GM18873 (cell line): Measurements from ENCODE around the gene PPP1R12B.
"Not testable (repeated sequence)": the region's sequence is repeated elsewhere in the genome, so short reads cannot be mapped to it uniquely, and the experiment has no call there.

Experiments used
- ATAC-seq: cut with Tn5 transposase; IDR thresholded peaks from one replicate; pipeline ENCODE4 v1.9.1; 2021; ENCODE audit warnings: mild to moderate bottlenecking, moderate library complexity, moderate number of reproducible peaks; ENCODE audit not compliant: unreplicated experiment, low FRiP score

Gene PPP1R12B

DNA sequence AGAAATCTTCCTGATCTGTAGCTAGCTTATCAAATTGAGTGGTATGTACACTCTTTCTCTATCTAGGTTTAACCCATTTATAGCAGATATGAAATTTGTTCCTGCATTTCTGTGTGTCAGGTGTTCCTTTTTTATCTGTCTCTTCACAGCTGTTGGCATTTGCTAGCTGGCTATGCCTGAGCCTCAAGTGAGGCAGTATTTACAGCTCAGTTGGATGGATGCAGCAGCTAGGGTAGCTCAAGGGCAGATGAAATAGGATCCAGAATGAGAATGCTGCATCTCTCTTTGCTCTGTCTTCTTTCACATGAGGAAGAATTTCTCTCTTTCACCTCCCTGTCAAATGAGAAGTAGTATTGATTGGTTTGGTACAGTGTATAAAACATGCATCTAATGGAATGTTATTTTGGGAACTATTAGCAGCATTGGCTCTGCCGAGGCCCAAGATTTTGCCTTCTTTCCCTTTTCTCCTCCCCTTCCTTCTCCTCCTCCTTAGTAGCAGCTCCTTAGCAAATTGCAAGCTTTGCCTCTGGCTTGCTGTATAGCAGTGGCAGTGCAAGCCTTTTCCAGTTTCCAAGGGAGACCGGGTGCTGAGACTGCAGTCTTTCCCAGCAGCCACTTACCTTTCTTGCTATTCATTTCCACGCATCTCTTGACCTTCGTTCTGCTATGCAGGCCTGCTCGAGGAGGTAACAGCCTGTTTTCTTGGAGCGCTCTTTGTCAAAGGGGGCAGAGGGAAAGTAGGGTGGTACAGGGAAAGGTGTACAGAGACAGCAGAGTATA, 125.0 kb downstream of the PPP1R12B start:
- not testable (repeated sequence) for ATAC-seq

DNA sequence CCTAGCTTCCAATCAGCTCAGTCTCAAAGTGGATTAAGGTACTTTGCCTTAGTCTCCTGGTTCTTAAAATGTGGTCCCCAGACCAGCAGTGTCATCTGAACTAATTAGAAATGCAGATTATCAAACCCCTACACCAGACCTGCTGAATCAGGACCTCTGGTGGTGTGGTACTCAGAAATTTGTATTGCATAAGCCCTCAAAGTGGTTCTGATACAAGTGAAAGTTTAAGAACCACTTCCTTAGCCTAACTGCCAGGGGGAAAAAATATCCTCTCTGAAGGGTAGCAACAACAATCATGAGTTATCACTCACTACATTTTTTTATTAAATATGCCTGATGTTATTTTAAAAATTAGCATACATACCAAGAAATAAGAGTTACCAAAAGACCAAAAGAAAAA, 131.2 kb downstream of the PPP1R12B start:
- not testable (repeated sequence) for ATAC-seq

DNA sequence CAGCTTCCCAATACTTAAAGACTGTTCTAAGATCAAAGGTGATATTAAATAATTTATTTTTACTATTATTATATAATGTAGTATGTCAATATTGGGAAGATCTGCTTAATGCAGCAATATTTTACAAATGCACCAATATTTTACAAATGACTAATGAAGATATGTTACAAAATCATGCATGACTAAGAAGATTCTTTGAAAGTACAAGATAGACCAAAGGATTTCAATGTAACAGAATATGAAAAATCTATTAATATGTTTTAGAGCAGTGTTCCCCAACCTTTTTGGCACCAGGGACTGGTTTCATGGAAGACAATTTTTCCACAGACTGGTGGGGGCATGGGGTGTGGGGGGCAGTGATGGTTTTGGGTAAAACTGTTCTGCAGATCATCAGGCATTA, 132.1 kb downstream of the PPP1R12B start:
- not testable (repeated sequence) for ATAC-seq

DNA sequence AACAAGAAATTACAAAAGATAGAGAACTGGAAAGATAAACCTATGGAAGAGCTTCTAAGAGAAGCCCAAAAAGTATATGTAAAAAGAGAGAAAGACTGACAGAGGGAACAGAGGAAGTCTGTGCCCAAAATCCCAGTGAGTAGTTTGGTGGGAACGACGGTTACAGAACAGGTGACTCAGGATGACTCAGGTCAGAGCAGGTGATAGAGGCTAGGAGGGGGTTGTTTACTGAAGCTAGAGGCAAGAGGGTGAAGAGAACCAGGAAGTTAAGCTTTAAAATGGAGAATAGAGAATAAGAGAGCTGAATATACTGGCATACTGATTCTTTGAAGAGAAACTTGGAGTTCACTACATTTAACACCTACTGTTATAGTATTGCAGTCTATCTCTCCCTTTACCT, 134.9 kb downstream of the PPP1R12B start:
- ATAC-seq = not testable (repeated sequence)

DNA sequence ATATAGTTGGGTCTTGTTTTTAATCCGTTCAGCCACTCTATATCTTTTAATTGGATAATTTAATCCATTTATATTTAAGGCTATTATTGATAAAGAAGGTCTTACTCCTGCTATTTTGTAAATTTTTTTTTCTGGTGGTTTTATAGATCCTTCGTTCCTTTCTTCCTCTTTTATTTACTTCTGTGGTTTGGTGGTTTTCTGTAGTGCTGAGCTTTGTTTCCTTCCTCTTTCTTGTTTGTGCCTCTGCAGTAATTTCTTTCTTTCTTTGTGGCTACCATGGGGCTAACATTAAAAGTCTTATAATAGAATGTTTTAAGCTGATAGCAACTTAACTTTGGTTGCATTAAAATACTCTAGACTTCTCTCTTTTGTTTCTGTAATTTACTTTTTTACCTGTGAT, 135.5 kb downstream of the PPP1R12B start:
- ATAC-seq = not testable (repeated sequence)

DNA sequence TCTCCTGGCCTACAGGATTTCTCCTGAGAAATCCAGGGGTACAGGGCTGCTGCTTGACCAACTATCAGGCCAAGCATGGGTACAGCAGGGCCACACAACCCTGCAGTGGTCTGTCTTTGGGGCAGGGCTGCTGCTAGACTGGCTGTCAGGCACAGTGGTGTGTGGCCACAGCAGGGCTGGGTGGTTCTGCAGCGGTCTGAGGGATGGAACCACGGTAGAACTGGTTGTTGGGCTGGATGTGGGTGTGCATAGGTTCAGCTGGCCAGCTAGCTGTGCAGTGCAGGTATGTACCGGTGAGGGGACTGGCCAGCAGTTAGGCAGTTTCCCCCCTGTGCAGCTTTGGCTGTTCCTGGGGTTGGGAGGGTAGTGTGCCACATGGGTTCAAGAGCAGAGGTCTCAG, 136.3 kb downstream of the PPP1R12B start:
- not testable (repeated sequence) for ATAC-seq

DNA sequence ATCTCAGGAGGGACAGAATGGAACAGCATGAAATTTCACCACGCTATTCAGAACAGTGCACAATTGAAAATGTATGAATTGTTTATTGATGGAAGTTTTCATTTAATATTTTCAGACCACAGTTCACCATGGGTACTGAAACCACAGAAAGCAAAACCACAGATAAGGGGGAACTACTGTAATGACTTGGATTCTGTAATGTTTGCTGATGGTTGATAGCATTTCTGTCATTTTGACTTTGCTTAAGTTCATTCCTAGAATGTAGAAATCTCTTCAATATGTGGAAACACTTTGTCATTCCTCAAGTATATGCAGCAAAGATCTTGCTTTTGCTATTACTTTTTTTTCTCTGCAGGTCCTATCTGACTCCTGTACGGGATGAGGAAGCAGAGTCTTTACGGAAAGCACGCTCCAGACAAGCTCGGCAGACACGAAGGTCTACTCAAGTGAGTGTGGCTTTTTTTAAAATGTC, 139.7 kb downstream of the PPP1R12B start:
- ATAC-seq = peak; percentile 59

DNA sequence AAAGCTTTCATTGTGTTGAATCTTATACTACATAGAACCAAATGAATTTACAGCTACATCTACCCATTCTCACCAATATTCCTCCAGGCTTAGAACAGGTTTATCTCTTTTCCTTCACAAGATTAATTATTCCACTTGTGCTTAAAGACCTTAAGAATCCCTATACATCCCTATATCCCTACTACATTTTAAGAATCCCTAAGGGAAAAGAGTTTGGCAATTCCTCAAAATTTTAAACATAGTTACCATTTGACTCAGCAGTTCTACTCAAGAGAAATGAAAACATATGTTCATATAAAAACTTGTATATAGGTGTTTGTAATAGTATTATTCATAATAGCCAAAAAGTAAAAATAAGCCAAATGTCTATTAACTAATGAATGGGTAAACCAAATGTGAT, 140.6 kb downstream of the PPP1R12B start:
- ATAC-seq = not testable (repeated sequence)

DNA sequence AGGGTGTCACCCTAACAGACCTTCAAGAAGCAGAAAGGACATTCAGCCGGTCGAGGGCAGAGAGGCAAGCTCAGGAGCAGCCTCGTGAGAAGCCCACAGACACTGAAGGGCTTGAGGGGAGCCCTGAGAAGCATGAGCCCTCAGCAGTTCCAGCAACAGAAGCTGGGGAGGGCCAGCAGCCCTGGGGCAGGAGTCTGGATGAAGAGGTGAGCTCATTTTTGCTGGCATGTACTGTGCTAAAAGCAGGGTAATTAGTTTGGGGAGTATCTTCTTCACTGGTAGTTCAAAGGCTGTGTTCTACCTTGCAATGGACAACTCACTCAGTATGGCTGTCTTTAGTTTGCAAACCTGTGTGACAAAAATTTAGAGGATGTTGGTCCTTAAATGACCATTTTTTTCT, 144.6 kb downstream of the PPP1R12B start:
- ATAC-seq = not testable (repeated sequence)

DNA sequence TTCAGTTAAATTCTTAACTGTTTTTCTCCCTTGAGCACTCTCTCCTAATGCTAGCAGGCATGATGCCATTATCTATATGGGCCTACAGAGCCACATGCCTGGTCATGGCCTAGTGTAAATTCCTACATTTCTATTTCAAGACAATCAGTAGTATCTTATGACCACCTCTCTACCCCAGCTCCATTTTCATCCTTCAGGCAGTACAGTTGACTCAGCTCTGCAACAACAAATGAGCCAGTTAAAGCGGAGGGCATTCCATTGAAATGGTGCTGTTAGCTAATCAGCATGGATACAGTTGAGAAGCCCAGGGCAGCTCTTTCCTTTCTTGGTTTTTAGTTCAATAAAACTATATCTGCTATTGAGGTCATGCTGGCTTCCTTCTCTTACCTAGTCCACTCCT, 150.0 kb downstream of the PPP1R12B start:
- no peak for ATAC-seq

DNA sequence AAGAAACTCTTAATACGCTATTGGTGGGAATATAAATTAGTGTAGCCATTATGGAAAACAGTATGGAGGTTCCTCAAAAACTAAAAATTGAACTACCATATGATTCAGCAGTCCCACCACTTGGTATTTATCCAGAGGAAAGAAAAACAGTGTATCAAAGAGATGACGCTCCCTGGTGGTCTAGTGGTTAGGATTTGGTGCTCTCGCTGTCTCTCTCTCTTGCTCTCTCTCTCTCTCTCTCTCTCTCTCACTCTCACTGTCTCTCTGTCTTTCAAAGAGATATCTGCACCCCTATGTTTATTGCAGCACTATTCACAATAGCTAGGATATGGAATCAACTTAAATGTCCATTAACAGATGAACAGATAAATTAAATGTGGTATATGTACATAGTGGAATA, 151.5 kb downstream of the PPP1R12B start:
- ATAC-seq = not testable (repeated sequence)

DNA sequence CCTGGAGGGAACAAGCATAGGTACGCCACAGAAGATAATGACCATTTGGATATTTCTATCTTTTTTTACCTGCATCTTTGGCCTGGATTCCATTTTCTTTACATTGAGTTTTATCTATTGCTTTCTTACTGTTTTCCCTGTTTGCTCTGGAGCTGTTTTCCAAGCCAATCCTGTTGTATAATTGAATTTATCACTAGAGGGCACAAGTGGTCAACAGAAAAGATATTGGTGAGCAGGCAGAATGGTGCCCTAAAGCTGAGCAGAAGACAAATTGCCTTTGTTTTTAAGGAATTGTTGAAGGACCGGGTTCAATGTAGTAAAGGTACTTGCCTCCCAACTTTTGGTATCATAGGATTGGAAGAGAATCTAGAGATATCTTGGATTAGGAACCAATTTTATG, 152.8 kb downstream of the PPP1R12B start:
- no peak for ATAC-seq

DNA sequence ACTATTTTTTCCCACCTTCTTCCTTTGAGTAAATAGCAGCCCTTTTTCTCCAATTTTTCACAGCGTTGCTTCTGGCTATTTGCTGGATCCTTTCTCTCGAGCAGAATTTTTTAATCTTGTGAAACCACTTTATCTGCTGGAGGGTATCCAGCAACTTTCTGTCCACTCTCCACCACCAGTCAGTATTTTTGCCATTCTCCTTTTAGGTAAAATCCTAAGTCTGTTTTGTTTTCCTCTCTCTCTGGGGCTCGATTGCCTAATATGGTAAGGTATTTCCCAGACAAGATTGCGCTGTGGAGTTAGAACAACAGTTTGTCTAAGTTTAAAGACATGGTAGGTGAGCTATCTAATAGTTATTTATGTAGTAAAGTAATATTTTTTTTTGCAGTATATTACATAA, 156.9 kb downstream of the PPP1R12B start:
- no peak for ATAC-seq

DNA sequence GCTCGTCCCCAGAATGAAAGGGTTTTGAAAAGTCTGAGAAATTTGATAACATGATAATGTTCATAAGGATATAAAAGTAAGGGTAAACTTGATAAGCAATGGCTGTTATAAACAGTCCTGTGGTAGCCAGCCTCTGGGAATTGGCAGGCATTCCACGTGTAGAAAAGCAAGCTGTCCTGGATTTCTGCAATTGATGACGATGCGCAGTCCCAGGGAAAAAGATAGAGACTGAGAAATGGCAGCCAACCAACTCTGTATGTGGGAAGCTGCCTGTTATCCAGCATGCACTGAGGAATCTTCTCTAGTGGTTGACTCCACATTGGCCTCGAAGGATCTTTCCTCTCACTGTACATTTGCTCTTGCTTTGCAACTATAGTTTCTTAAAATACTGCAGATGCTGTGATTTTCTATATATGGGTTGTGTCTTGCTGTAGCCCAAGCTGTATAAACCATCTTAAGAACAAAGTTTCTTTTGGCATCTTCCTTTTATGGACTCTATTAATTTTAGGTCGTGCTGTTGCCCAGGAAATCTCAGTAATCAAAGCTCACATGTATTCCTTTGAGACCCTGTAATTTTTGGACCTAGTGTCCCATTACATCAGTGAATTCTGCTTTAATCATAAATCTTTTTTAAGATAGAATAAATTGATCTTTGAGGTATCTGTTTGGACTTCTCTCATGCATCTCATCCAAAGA, 157.5 kb downstream of the PPP1R12B start:
- ATAC-seq = not testable (repeated sequence)

DNA sequence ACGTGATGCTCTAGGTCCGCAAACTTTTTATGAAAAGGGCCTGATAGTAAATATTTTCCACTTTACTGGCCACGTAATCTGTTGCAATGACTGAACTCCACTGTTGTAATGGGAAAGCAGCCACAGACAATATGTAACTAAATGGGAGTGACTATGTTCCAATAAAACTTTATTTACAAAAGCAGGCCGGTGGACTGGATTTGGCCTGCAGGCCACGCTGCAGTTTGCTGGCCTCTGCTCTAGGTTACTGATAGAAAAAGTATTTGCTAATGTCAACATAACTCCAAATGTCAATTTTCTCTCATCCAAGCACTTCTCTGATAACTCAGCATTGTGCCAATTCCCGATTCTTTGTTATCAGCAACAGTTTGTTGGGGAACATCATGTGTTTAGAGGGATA, 160.4 kb downstream of the PPP1R12B start:
- not testable (repeated sequence) for ATAC-seq

DNA sequence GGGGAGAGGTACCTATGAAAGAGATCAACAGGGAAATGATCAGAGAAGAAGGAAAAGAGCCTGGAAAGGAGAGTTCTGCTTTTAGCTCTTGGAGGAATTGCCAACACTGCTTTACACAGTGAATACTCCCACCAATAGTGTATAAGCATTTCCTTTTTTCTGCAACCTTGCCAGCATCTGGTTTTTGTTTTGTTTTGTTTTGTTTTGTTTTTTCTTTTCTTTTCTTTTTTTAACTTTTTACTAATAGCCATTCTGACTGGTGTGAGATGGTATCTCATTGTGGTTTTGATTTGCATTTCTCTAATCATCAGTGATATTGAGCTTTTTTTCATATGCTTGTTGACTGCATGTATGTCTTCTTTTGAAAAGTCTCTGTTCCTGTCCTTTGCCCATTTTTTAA, 165.4 kb downstream of the PPP1R12B start:
- peak; percentile 49 for ATAC-seq

DNA sequence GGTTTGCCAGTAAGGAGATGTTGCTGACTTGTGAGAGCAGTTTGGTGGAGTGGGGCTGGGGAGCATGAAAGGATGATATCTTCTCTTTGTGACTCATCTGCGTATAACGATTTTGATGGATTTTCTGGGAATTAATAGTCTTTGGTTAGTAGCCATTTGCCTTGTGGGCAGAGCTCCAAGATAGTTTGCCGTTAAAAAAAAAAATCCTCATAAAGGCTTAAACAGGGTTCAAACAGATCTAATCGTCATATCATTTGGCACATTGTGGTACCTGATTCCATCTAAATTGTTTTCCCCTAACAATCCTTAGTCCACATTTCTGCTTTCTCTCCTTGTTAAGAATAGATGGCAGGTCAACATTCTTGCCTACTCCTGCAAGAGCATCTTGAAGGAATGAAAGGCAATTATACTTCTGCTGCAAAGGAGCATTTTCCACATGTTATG, 168.0 kb downstream of the PPP1R12B start:
- no peak for ATAC-seq

DNA sequence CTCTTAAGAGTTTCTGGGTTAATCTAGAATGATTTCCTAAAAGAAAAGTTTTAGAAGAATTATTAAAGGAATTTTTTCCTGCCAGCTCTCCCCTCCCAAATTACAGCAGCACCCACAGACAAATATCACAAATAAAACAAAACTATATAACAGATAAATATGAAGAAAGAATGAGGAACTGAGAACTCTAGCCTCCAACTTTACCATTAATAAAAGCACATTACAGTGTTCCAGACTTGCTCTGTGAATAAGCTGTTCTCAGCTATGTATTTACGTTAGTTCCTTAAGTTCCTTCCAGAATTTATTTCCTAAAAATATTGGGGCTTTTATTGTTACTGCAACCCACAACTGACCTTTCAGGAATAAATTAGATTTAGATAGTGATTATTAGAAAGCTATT, 168.6 kb downstream of the PPP1R12B start:
- not testable (repeated sequence) for ATAC-seq

DNA sequence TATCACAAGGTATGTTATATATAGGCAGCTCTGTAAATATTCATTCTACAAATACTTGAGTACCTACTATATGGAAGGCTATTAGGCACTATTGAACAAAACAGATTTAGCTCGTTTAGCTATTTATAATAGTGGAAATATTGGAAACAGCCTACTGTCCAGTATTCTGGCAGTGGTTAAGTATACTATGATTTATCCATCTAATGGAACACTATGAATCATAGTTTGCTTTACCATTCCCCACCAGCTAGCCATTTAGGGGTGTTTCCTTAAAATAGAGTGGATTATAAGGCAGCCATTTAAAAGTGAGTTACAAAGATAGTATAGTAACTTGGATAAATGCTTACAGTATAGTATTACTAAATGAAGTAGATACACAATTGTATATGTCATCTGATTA, 169.7 kb downstream of the PPP1R12B start:
- ATAC-seq = not testable (repeated sequence)

DNA sequence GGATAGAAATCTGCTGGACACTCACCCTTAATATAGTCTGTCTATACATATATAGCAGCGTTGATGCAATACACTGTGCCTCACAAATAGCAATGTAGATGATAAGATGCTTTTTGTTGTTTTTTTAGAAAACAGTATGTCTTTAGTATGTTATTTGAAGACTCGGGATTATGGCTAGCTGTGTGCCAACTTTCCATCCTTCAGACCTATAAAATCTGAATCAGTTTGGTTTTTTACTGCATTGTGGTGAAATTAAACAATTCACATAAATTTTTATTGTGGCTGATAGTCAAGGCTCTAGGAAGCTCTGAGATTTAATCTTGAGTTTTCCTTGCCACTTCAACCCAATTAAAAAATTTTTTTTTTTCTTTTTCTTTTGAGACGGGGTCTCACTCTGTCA, 170.4 kb downstream of the PPP1R12B start:
- ATAC-seq = not testable (repeated sequence)

DNA sequence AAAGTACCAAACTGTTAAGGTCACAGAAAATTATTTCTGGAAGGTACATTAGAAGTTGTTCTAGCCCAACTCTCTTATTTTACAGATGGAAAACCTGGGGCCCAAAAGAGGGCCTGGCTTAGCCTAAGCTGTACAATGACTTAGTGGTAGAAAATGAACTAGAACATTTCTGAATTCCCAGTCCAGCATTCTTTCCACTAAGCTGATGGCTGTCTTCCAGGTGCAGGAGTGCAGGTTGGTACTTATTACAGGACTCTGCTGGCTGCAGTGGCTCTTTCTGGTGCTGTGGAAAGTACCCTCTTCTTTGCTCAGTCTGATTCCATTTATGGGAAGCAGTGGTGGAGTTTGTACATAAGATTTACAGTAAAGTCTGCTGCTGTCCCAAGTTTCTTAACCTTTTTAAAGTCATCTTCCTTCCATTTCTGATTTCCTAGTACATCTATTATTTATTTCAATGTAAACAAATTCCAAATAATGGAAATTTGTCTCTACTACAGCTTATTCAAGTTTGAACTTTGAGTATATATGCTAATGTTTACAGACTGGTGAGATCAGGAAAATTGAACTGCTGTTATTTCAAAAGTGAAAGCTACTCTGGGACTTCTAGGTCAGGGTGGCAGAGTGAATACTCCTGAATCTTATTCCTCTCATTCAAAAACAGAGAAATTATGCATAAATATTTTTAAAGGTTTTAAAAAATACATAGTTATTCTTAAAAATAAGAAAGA, 171.8 kb downstream of the PPP1R12B start:
- ATAC-seq = not testable (repeated sequence)
